GM20000 (cell line): ENCODE results near the gene CNTN2.

Experiments used
- DNase-seq: peaks from one replicate; pipeline ENCODE4 v3.0.0; 2012; ENCODE audit warnings: low spot score
- TF ChIP-seq, protein P1 (sequence below): IDR thresholded peaks from 2 replicates; pipeline ENCODE4 v1.5.1; 2012; ENCODE audit warnings: mild to moderate bottlenecking, control low read depth; ENCODE audit errors: extremely low read depth, missing control alignments

CNTN2 gene

DNA sequence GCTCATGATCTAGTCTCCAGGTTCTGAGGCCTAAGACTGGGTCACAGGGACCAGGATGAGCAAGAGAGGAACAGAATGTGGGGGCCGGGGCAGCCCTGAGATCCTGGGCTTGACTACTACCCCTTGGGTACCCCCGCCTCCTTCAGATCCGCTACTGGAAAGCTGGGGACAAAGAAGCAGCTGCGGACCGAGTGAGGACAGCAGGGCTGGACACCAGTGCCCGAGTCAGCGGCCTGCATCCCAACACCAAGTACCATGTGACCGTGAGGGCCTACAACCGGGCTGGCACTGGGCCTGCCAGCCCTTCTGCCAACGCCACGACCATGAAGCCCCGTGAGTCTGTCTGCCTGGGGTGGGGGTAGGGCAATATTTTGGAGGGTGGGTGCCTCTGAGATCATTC lies 28.8 kb downstream of the CNTN2 start:
- TF ChIP-seq, protein P1, sequence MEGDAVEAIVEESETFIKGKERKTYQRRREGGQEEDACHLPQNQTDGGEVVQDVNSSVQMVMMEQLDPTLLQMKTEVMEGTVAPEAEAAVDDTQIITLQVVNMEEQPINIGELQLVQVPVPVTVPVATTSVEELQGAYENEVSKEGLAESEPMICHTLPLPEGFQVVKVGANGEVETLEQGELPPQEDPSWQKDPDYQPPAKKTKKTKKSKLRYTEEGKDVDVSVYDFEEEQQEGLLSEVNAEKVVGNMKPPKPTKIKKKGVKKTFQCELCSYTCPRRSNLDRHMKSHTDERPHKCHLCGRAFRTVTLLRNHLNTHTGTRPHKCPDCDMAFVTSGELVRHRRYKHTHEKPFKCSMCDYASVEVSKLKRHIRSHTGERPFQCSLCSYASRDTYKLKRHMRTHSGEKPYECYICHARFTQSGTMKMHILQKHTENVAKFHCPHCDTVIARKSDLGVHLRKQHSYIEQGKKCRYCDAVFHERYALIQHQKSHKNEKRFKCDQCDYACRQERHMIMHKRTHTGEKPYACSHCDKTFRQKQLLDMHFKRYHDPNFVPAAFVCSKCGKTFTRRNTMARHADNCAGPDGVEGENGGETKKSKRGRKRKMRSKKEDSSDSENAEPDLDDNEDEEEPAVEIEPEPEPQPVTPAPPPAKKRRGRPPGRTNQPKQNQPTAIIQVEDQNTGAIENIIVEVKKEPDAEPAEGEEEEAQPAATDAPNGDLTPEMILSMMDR: no peak

DNA sequence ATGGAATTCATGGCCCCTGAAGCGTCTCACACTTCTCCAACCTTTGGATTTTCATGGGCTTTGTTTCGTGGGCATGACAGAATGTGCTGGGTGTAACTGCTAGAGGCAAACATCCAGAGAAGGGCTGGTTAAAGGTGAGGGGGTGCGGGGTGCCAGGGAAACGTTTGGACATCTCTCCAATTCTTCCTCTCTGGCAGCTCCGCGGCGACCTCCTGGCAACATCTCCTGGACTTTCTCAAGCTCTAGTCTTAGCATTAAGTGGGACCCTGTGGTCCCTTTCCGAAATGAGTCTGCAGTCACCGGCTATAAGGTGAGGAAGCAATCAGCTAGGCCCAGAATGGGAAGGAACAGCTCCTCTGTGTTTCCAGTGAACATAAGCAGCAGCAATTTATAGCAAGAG lies 29.3 kb downstream of the CNTN2 start:
- TF ChIP-seq, protein P1: no peak
- no peak for DNase-seq

More for the DNA sequence above, 28.8 kb downstream of the CNTN2 start:
- DNase-seq: no peak

DNA sequence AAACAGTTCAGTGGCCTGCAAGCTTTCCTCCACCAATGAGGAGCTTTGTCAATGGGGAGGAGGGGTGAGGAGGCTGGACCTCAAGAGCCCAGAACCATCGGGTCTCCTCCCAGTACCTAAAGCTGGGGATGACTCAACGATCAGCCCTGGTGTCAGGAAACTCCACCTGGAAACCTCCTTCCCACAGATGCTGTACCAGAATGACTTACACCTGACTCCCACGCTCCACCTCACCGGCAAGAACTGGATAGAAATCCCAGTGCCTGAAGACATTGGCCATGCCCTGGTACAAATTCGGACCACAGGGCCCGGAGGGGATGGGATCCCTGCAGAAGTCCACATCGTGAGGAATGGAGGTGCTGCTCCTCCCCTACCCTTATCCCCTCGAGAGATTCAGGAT lies 29.9 kb downstream of the CNTN2 start:
- DNase-seq: no peak
- TF ChIP-seq, protein P1: no peak

DNA sequence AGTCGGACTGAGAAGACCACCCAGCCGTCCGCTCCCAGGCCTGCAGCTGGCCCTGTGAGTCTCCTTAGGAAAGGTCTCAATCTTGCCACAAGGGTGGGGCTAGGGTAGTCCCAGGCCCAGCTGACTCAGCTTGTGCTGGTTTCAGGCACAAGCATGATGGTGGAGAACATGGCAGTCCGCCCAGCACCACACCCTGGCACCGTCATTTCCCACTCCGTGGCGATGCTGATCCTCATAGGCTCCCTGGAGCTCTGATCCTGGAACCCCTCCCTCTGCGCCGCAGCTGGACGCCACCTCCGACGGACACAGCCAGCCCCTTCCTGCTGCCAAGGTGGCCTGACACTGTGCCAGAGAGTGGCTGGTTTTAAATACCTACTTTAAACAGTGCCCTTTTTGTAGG lies 30.5 kb downstream of the CNTN2 start:
- DNase-seq: no peak
- TF ChIP-seq, protein P1: no peak

DNA sequence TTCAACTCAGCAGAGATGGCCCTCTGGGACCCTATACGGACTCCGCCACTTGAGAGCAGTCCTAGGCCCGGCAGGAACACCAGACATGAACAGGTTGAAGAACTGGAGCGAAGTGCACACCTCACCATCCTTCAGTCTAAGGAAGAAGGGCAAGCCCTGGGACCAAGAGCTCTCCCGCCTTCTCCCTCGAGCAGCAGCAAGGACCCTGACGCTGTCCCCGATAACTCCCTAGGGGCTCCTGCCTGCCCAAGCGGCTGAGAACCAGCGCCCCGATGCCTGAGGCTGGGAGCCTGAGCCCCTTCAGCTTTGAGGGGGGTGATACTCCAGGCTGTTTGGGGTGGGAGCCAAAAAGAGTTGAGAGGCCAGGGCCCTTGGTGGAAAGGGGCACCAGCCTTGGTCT lies 31.1 kb downstream of the CNTN2 start:
- no peak for DNase-seq
- TF ChIP-seq, protein P1: no peak

DNA sequence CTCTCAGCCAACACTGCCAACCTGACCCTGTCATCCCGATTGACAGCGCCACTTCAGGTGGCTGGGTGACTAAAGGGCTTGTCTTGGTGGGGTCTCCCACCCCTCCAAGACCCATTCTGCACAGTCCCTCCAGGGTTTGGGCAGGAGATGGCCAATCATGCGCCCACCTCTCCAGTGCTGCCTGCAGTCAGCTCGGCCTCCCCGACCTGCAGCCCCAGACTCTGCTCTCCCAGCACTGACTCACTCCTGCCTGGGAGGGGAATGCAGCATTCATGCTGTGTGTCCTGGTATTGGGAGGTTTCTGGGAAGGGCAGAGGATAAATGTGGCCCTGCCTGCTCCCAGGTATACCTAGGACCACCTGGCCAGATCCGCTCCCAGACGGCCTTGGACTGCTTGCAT lies 31.5 kb downstream of the CNTN2 start:
- DNase-seq: no peak
- TF ChIP-seq, protein P1: no peak

DNA sequence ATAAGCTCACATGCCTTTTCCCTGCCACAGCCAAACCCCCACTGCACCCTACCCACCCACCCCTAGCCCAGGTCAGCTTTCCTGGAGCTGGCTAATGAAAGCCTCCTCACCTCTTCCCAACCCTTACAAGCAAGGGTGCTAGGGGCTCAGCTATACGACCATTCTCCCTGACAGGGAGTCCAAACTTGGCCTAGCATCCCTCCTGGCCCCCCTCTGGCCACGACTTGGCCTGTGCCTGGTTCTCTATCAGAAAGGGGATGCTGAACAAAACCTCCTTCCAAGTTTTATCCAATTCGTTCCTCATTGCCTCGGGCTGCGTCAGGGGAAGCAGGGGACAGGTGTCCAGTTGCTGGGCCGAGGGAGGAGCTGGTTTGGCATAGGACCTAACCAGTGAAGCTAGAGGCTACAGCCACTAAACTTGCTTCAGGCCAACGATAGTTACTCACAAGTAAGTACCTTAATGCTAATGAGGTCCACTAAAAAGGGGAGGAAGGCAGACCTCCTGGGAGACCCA lies 32.7 kb downstream of the CNTN2 start:
- no peak for DNase-seq
- TF ChIP-seq, protein P1: no peak
